Tibial nerve (tissue), 4 donors: ENCODE results near the gene SOX18. TPM values are rescaled to one million over a fixed set of nuclear protein-coding genes. Genes with fewer than 3 reads are reported as not detected.

Source experiments
- DNase-seq, 2 donors: peaks; one replicate each; pipeline ENCODE4 v3.0.0-alpha.2; 2019; ENCODE audit warnings: low spot score in 2 of 2
- H3K27ac ChIP-seq, 4 donors: fragments of 200-600 bp; sonication (generic) in 3 of 4; one replicate each; pipeline ENCODE4 v1.5.1; 2017 to 2019; ENCODE audit warnings: mild to moderate bottlenecking in 1 of 4
- H3K27me3 ChIP-seq, 2 donors: fragments of 200-600 bp; sonication (generic) in 1 of 2; one replicate each; pipeline versions ENCODE4 v1.5.1 to v1.6.0; 2017 to 2019
- H3K36me3 ChIP-seq, 3 donors: fragments of 200-600 bp; sonication (generic); one replicate each; pipeline ENCODE4 v1.5.1; 2018 to 2019
- H3K4me1 ChIP-seq, 4 donors: fragments of 200-600 bp; sonication (generic) in 3 of 4; one replicate each; pipeline ENCODE4 v1.5.1; 2017 to 2019
- H3K4me3 ChIP-seq, 4 donors: fragments of 200-600 bp; sonication (generic) in 3 of 4; one replicate each; pipeline ENCODE4 v1.5.1; 2017 to 2019; ENCODE audit warnings: mild to moderate bottlenecking in 1 of 4, moderate library complexity in 1 of 4
- H3K9me3 ChIP-seq, 4 donors: fragments of 200-600 bp; sonication (generic) in 3 of 4; one replicate each; pipeline ENCODE4 v1.5.1; 2017 to 2019
- CTCF ChIP-seq, 5 experiments: fragments of 200-600 bp in 3 of 5; fragments of 450-650 bp in 2 of 5; sonication (generic) in 3 of 5; IDR thresholded peaks; one replicate each; pipeline ENCODE4 v1.5.1; 2016 to 2019; ENCODE audit warnings: antibody characterized with exemption in 5 of 5, mild to moderate bottlenecking in 3 of 5, moderate library complexity in 2 of 5
- EP300 ChIP-seq, 2 donors: sonication (generic); formaldehyde crosslinking; IDR thresholded peaks; one replicate each; pipeline ENCODE4 v1.6.1; 2017; ENCODE audit warnings: antibody characterized with exemption in 2 of 2, mild to moderate bottlenecking in 1 of 2
- POLR2A ChIP-seq, 2 donors: fragments of 450-650 bp; IDR thresholded peaks; one replicate each; pipeline ENCODE4 v1.6.1; 2017; ENCODE audit warnings: antibody characterized with exemption in 2 of 2, mild to moderate bottlenecking in 2 of 2, moderate library complexity in 2 of 2
- WGBS, 2 donors: methylation state at CpG; one replicate each; pipeline ENCODE4 v1.1.5; 2018; 5-methylcytosine and 5-hydroxymethylcytosine counted together
- total RNA-seq, 4 donors: library from RNA; depleted of rRNA; stranded (reverse); fragments of >200 nt; gene quantifications; one replicate each; pipeline ENCODE4 v1.1.0, GENCODE V29; 2016

SOX18 gene
- total RNA-seq, 4 donors from 2014 or later = 4.6 to 44.6 (median 21.4) TPM

GRCh38 chr20:64077541-64077875 is 28.1 kb upstream of the SOX18 start:
- Histone ChIP-seq H3K27ac (peak overlapping the region in 1 of 4 donors; percentile 62), H3K4me1 (peaks cover 0 to 42% (median 11%) of the 10 kb centered on the region in 4 donors), H3K36me3 (peaks cover 0 to 30% (median 0%) of the 10 kb centered on the region in 3 donors), H3K27me3 (no peaks in the 10 kb centered on the region), H3K9me3 (no peaks in the 10 kb centered on the region), H3K4me3 (peak overlapping the region in 2 of 4 donors; percentile 57 to 81)
- no peak for TF ChIP-seq EP300 (IDR thresholded peaks at IDR 0.05)
- no peak for TF ChIP-seq CTCF (IDR thresholded peaks at IDR 0.05)
- TF ChIP-seq POLR2A (IDR thresholded peaks at IDR 0.05) = no peak
- 60 to 78% methylated on average over 6 to 7 of the region's 7 CpGs for WGBS, 2 donors
- DNase-seq = no peak

GRCh38 chr20:64077094-64077493 is 27.7 kb upstream of the SOX18 start:
- DNase-seq = no peak
- Histone ChIP-seq H3K27me3 (no peaks in the 10 kb centered on the region), H3K4me1 (peaks cover 0 to 38% (median 11%) of the 10 kb centered on the region in 4 donors), H3K4me3 (peak overlapping the region in 2 of 4 donors; percentile 57 to 81), H3K27ac (peak overlapping the region in 1 of 4 donors; percentile 62), H3K36me3 (peaks cover 0 to 34% (median 0%) of the 10 kb centered on the region in 3 donors), H3K9me3 (no peaks in the 10 kb centered on the region)
- no peak for TF ChIP-seq CTCF (IDR thresholded peaks at IDR 0.05)
- no peak for TF ChIP-seq POLR2A (IDR thresholded peaks at IDR 0.05)
- TF ChIP-seq EP300 (IDR thresholded peaks at IDR 0.05) = no peak
- 87% methylated on average over 7 to 8 of the region's 8 CpGs for WGBS, 2 donors

- no peak for TF ChIP-seq POLR2A (IDR thresholded peaks at IDR 0.05)
- no peak for TF ChIP-seq EP300 (IDR thresholded peaks at IDR 0.05)
- TF ChIP-seq CTCF (IDR thresholded peaks at IDR 0.05) = no peak
- Histone ChIP-seq H3K9me3 (no peaks in the 10 kb centered on the region), H3K4me3 (peak overlapping the region in 2 of 4 donors; percentile 57 to 81), H3K4me1 (peaks cover 0 to 34% (median 11%) of the 10 kb centered on the region in 4 donors), H3K36me3 (peaks cover 0 to 42% (median 0%) of the 10 kb centered on the region in 3 donors), H3K27ac (peak overlapping the region in 1 of 4 donors; percentile 62), H3K27me3 (no peaks in the 10 kb centered on the region)
- no peak for DNase-seq
- WGBS, 2 donors = 93 to 96% methylated on average over 6 to 14 of the region's 22 CpGs
Observed at GRCh38 chr20:64076061-64076997, 26.9 kb upstream of the SOX18 start.

- TF ChIP-seq CTCF (IDR thresholded peaks at IDR 0.05) (no peak), EP300 (IDR thresholded peaks at IDR 0.05) (no peak), POLR2A (IDR thresholded peaks at IDR 0.05) (no peak)
- Histone ChIP-seq H3K9me3 (no peaks in the 10 kb centered on the region), H3K4me3 (no peak overlapping the region), H3K4me1 (peaks cover 0 to 27% (median 11%) of the 10 kb centered on the region in 4 donors), H3K27ac (no peak overlapping the region), H3K27me3 (no peaks in the 10 kb centered on the region), H3K36me3 (peaks cover 0 to 49% (median 0%) of the 10 kb centered on the region in 3 donors)
- 89 to 91% methylated on average over 11 to 12 of the region's 12 CpGs for WGBS, 2 donors
- no peak for DNase-seq
Observed at GRCh38 chr20:64075556-64075955, 26.1 kb upstream of the SOX18 start.

- no peak overlapping the region for H3K27ac ChIP-seq
- H3K9me3 ChIP-seq = no peaks in the 10 kb centered on the region
- no peak for TF ChIP-seq POLR2A (IDR thresholded peaks at IDR 0.05)
- peaks cover 0 to 55% (median 0%) of the 10 kb centered on the region in 3 donors for H3K36me3 ChIP-seq
- 82 to 87% methylated on average over 3 to 8 of the region's 8 CpGs for WGBS, 2 donors
- no peak overlapping the region for H3K4me3 ChIP-seq
- DNase-seq = no peak
- no peaks in the 10 kb centered on the region for H3K27me3 ChIP-seq
- H3K4me1 ChIP-seq = peaks cover 0 to 21% (median 11%) of the 10 kb centered on the region in 4 donors
Observed at GRCh38 chr20:64074963-64075362, 25.5 kb upstream of the SOX18 start.
